NCI-H1105 treated with DMSO at 0.1 percent for 48 hours (cell line): ENCODE data around the gene HPCAL4.
A peak's percentile ranks its signal among the peaks of the same experiment; 100 is the strongest.

Source experiments
- DNase-seq: peaks from one replicate; lab custom pipeline; 2025; lab: John Stamatoyannopoulos, UW

HPCAL4 gene

DNA sequence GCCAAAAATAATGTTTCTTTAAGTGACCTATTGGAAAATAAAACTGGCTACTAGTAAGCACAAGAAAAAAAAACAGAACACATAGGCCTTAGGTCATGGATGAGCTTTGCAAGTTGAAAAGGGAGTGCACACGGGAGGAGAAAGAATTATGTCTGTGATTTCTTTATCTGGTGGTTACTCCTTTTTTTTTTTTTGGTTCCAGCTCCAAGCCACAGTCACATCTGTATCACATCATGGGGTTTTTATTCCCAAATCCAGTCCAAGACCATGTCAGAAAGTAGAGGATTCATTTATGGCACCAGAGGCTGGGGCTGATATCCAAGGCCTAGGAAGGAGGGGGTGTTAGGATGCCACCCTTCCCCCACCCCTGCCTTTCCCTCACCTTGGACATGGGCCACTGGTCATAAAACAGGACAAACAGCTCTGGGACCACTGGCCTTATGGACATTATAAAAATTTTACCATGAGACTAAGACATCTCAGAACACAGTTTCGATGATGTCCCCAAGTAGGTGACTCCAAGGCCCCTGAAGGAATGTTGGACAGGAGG lies 41.5 kb downstream of the HPCAL4 start:
- no peak for DNase-seq

- no peak for DNase-seq
Observed at GRCh38 chr1:39648496-39648895, 42.7 kb downstream of the HPCAL4 start.

DNA sequence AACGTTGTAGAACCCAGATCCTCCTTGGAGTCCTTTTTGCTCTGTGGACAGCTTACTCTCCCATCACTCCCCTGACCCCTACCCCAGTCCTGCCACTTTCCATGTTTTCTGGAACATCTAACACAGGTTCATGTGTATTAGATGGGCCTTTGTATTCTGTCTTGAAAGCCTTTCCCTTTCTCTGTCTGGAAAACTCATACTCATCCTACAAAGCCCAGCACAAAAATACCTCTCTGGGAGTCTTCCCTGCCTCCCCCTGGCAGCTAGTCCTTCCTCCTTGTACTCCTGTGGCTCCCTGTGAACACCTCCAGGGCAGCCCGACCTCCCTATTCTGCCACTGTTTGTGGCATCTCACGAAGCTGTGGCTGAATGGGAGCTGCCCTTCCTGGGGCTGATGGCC lies 44.0 kb downstream of the HPCAL4 start:
- no peak for DNase-seq

DNA sequence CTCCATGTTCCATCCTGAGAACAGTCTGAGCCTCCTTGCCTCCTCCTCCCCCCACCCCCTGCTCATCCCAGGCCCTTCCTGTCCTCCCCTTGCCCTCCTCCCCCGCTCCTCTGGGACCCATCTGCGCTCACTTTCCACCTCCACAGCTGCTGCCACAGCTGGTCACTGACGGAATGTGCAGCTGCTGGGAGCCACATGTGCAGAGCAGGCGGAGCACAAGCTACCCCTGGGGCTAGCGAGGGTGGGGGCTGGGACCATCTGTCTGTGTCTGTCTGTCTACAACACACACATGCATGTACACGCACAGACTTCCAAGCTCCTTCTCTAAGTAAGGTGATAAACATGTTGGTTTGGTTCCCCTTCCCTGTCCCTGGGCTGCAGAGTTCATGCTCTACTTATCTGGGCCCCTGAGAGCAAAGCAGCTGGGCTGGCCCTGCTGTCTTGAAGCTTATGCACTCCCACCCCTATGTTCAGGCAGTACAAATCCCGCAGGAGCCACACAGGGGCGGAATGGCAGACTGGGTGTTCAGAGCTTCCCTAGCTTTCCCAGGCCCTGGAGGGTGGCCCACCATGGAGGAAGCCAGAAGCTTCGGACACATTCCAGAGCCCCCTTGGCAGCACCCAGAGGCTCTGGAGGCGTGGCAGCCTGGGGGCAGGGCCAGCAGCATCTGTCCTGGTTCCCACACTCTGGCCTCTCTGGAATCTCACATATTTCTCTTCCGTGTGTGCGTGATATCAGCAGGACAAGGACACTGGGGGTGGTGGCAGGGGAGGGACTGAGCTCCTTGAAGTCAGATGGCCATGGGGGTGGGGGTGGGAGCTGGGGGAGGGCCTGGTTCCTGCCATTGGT lies 44.8 kb downstream of the HPCAL4 start:
- no peak for DNase-seq

GRCh38 chr1:39645411-39646043 lies 45.7 kb downstream of the HPCAL4 start:
- no peak for DNase-seq

DNA sequence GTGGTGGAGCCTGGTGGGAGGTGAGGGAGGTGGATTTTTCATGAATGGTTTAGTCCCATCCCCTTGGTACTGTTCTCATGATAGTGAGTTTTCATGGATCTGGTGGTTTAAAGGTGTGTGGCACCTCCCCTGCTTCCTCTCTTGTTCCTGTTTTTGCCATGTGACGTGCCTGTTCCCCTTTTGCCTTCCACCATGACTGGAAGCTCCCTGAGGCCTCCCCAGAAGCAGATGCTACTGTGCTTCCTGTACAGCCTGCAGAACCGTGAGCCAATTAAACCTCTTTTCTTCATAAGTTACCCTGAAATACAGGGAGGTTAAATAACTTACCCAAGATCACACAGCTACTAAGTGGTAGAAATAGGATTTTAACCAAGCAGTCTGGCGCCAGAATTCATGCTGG lies 47.5 kb downstream of the HPCAL4 start:
- no peak for DNase-seq

GRCh38 chr1:39642796-39643195 lies 48.4 kb downstream of the HPCAL4 start:
- no peak for DNase-seq

- no peak for DNase-seq
Observed at GRCh38 chr1:39640861-39641260, 50.4 kb downstream of the HPCAL4 start.

GRCh38 chr1:39639305-39640130 lies 51.7 kb downstream of the HPCAL4 start, which contains the start of gene HEYL:
HEYL (minus strand) TSS chr1:39639643; CDS start chr1:39639625, 18 bp downstream.
- peak; percentile 90 for DNase-seq

- DNase-seq, result peak; percentile 43
Observed at GRCh38 chr1:39638965-39639304, 52.3 kb downstream of the HPCAL4 start.

- DNase-seq, result no peak
Observed at GRCh38 chr1:39637361-39637760, 53.9 kb downstream of the HPCAL4 start.

- no peak for DNase-seq
Observed at GRCh38 chr1:39635871-39636210, 55.4 kb downstream of the HPCAL4 start.

DNA sequence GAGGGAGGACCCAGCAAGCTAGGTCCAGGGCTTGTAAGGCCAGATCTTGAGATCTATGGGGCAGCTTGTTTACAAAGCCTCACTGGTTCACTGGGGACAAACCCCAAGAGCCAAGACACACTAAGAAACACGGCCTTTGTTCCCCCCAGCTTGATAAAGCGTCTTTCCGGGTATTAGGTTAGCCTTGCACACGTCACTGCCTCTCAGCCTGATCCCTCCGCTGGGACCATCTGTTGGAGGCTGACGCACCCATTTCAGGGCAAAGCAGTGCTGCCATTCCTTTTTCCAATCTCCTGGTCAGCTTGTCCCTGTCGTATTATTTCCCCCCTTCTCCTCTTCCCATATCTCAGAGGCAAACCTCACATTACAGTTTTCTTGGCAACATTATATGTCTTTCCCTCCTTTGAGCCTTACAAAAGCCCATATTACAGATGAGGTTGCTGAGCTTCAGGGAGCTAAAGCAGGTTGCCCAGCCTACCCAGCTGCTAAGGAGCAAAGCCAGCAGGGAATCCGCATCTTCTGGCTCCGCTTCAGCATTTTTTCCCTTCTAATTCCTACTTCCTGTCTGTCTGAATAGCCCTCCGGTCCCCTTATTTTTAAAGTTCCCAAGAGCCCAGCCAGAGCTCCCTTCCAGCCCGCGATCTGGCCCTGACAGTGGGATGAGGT lies 55.9 kb downstream of the HPCAL4 start:
- no peak for DNase-seq

GRCh38 chr1:39633422-39633821 lies 57.8 kb downstream of the HPCAL4 start:
- DNase-seq, result no peak

DNA sequence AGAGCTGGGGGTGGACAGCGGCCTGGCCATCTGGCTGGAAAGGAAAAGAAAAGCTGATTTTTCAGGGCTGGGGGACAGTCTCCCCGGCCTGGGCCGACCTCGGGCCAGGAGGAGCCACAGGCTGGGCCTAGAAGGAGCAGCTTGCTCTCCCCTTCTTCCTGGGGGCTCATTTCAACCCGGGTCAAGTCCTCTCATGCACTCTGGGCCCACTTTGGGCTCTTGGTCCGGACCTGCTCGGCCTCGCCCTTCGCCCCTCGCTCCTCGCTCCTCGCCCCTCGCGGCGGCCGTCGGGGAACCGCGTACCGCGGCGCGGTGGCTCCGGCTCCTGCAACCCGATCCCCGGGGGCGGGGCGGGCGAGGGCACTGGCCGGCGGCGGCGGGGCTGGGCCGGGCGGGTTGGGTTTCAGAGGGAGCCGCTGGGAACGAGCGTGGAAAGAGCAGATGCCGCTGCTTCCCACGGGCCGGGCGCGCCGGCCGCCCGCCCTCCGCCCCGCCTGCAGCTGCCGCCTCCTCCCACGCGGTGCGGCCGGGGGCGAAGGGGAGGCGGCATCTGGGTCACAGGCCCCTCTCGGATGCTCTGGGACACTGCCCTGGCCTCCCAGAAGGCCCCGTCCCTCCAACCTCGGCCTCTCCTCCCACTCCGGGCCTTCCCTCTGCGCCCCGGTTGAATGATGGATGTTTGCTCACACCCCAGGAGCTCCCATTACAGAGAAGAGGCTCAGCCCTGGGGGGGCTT lies 58.4 kb downstream of the HPCAL4 start:
- DNase-seq, result no peak

GRCh38 chr1:39632323-39632681 lies 58.9 kb downstream of the HPCAL4 start:
- no peak for DNase-seq

- DNase-seq, result no peak
Observed at GRCh38 chr1:39631361-39632322, 59.6 kb downstream of the HPCAL4 start.

- DNase-seq, result no peak
Observed at GRCh38 chr1:39628807-39629350, 62.4 kb downstream of the HPCAL4 start.
